SK-N-SH (cell line): Measurements from ENCODE around the gene ANKRD60.

Experiments used
- CTCF ChIP-seq: fragments of 200-600 bp; sonication (generic); IDR thresholded peaks from 2 replicates; pipeline ENCODE4 v1.6.1; 2017; ENCODE audit warnings: antibody characterized with exemption, mild to moderate bottlenecking, moderate library complexity
- MAX ChIP-seq: IDR thresholded peaks from 2 replicates; pipeline ENCODE4 v1.4.0; 2012; ENCODE audit warnings: low read depth
- SIN3A ChIP-seq: IDR thresholded peaks from 2 replicates; pipeline ENCODE4 v1.6.1; 2012; ENCODE audit warnings: low read depth, mild to moderate bottlenecking, low read length, moderate library complexity, borderline replicate concordance

DNA sequence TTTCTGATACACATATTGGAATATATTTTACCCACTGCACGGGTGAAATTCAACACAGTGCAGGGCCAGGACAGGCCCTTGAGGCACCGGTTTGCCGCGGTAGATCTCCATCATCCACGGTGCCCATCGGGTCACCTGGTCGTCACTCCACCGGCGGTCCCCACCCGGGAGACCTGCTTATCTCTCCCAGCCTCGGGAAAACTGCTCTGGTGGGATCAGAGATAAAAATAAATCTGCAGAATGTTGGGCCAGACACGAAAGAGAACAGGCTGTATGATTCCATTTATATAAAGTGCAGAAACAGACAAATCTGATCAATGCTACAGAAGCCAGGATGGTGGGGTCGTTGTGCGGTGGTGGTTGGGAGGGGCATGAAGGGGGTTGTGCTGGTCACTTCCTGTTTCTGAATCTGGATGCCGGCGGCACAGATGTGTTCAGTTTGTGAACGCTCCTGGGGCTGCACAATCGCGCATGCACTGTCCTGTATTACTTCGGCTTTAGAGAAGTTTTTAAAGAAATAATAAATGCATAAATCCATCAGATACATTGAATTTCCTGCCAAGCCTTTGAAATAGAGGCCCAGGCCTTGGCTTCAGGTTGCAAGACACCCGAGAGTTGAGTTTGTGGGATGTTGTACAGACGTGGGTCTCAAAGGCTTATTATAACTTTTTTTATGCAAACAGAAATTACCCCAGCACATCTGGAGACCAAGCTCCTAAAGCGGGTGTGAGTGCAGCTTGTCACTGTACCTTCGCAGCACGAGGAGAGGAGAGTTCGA is 54.3 kb downstream of the ANKRD60 start:
- TF ChIP-seq MAX (no peak), CTCF (no peak), SIN3A (no peak)
